Gastrocnemius medialis (tissue), 4 donors: Measurements from ENCODE around the gene SPG21. TPM values are rescaled to one million over a fixed set of nuclear protein-coding genes. Genes with fewer than 3 reads are reported as not detected.
"Not testable (repeated sequence)": the region's sequence is repeated elsewhere in the genome, so short reads cannot be mapped to it uniquely, and the experiment has no call there.

Source experiments
- ATAC-seq, 2 donors: fragments of 150-250 bp; one replicate each; pipeline ENCODE4 v1.9.1; 2016
- DNase-seq, 2 donors: peaks; one replicate each; pipeline ENCODE4 v3.0.0-alpha.2; 2019
- H3K27ac ChIP-seq, 4 donors: fragments of 200-600 bp; sonication (generic); 1 replicate in 1 of 4; 2 replicates in 3 of 4; pipeline ENCODE4 v1.5.1; 2016 to 2018; ENCODE audit warnings: mild to moderate bottlenecking in 2 of 4, moderate library complexity in 1 of 4
- H3K27me3 ChIP-seq, 3 donors: fragments of 200-600 bp; sonication (generic) in 2 of 3; 1 replicate in 1 of 3; 2 replicates in 2 of 3; pipeline versions ENCODE4 v1.5.1 to v1.6.0; 2016 to 2019; ENCODE audit warnings: mild to moderate bottlenecking in 1 of 3, moderate library complexity in 1 of 3
- H3K36me3 ChIP-seq, 2 donors: fragments of 200-600 bp; sonication (generic) in 1 of 2; one replicate each; pipeline ENCODE4 v1.5.1; 2017 to 2018
- H3K4me1 ChIP-seq, 2 donors: fragments of 200-600 bp; sonication (generic) in 1 of 2; one replicate each; pipeline ENCODE4 v1.5.1; 2016 to 2017; ENCODE audit warnings: mild to moderate bottlenecking in 2 of 2
- H3K4me3 ChIP-seq, 4 donors: fragments of 200-600 bp; sonication (generic) in 3 of 4; 1 replicate in 1 of 4; 2 replicates in 3 of 4; pipeline ENCODE4 v1.5.1; 2016 to 2019; ENCODE audit warnings: mild to moderate bottlenecking in 2 of 4
- H3K9me3 ChIP-seq, 3 donors: fragments of 200-600 bp; sonication (generic) in 2 of 3; 1 replicate in 1 of 3; 2 replicates in 2 of 3; pipeline ENCODE4 v1.5.1; 2016 to 2019
- CTCF ChIP-seq, 5 experiments: fragments of 450-650 bp in 3 of 5; fragments of 200-600 bp in 2 of 5; sonication (generic) in 2 of 5; IDR thresholded peaks in 4 of 5; conservative IDR thresholded peaks in 1 of 5; 1 replicate in 4 of 5; 2 replicates in 1 of 5; pipeline ENCODE4 v1.5.1; 2016 to 2019; ENCODE audit warnings: antibody characterized with exemption in 5 of 5, mild to moderate bottlenecking in 3 of 5, moderate library complexity in 3 of 5
- POLR2A ChIP-seq, 2 donors: fragments of 450-650 bp; IDR thresholded peaks; one replicate each; pipeline ENCODE4 v1.6.1; 2017; ENCODE audit warnings: antibody characterized with exemption in 2 of 2, mild to moderate bottlenecking in 2 of 2, moderate library complexity in 2 of 2
- in situ Hi-C, 4 donors: fragments of 200-750 bp; cut with MboI; loops; one replicate each; pipeline versions ENCODE4 v1.15.0 to v1.8.0; 2017; ENCODE audit warnings: low sequenced_read_pairs in 4 of 4
- intact Hi-C: fragments of 100-400 bp; cut with DNase I; formaldehyde crosslinking; loops from one replicate; pipeline ENCODE4 v1.15.1; 2023; ENCODE audit warnings: low total_unique reads
- total RNA-seq, 4 donors: library from RNA; depleted of rRNA; stranded (reverse); fragments of >200 nt; gene quantifications; one replicate each; pipeline versions ENCODE4 v1.1.0 to v1.2.3, GENCODE V29; 2016

The SPG21 gene
- total RNA-seq, 4 donors from 2014 or later = 61.9 to 84.4 (median 72.5) TPM

GRCh38 chr15:65021488-65021887 lies 31.8 kb upstream of the SPG21 start:
- intact Hi-C loops = no loop called here
- H3K9me3 ChIP-seq = no peaks in the 10 kb centered on the region
- H3K4me3 ChIP-seq = no peak overlapping the region
- DNase-seq = no peak
- peaks cover 5 to 13% of the 10 kb centered on the region in 2 donors for H3K4me1 ChIP-seq
- in situ Hi-C loops = no loop called here
- H3K27ac ChIP-seq = no peak overlapping the region
- H3K36me3 ChIP-seq = peaks cover 0 to 69% of the 10 kb centered on the region in 2 donors
- H3K27me3 ChIP-seq = no peaks in the 10 kb centered on the region
- TF ChIP-seq POLR2A (IDR thresholded peaks at IDR 0.05) = no peak
- TF ChIP-seq CTCF (IDR thresholded peaks at IDR 0.05 in 4 of 5, conservative IDR thresholded peaks at IDR 0.05 in 1 of 5) = no peak
- ATAC-seq = no peak

- H3K27ac ChIP-seq = no peak overlapping the region
- ATAC-seq (no peak), DNase-seq (no peak)
- H3K4me3 ChIP-seq = no peak overlapping the region
- no peaks in the 10 kb centered on the region for H3K9me3 ChIP-seq
- peaks cover 0 to 73% of the 10 kb centered on the region in 2 donors for H3K36me3 ChIP-seq
- in situ Hi-C loops (no loop called here), intact Hi-C loops (no loop called here)
- H3K4me1 ChIP-seq = peaks cover 5 to 13% of the 10 kb centered on the region in 2 donors
- TF ChIP-seq POLR2A (IDR thresholded peaks at IDR 0.05) = no peak
- TF ChIP-seq CTCF (IDR thresholded peaks at IDR 0.05 in 4 of 5, conservative IDR thresholded peaks at IDR 0.05 in 1 of 5) = no peak
- H3K27me3 ChIP-seq = no peaks in the 10 kb centered on the region
Observed at GRCh38 chr15:65020419-65020818, 30.7 kb upstream of the SPG21 start.

GRCh38 chr15:65011198-65011597 lies 21.5 kb upstream of the SPG21 start:
- H3K9me3 ChIP-seq, ATAC-seq, in situ Hi-C loops, H3K27me3 ChIP-seq, DNase-seq, H3K4me3 ChIP-seq, H3K4me1 ChIP-seq, H3K27ac ChIP-seq, intact Hi-C loops: not testable (repeated sequence)
- peaks cover 0 to 50% of the 10 kb centered on the region in 2 donors for H3K36me3 ChIP-seq

GRCh38 chr15:65008983-65009382 lies 19.3 kb upstream of the SPG21 start:
- no peaks in the 10 kb centered on the region for H3K4me1 ChIP-seq
- H3K36me3 ChIP-seq = peaks cover 2 to 41% of the 10 kb centered on the region in 2 donors
- no peak overlapping the region for H3K27ac ChIP-seq
- in situ Hi-C loops (no loop called here), intact Hi-C loops (no loop called here)
- DNase-seq = no peak
- H3K27me3 ChIP-seq = no peaks in the 10 kb centered on the region
- no peak overlapping the region for H3K4me3 ChIP-seq
- ATAC-seq = no peak
- TF ChIP-seq POLR2A (IDR thresholded peaks at IDR 0.05) (no peak), CTCF (IDR thresholded peaks at IDR 0.05 in 4 of 5, conservative IDR thresholded peaks at IDR 0.05 in 1 of 5) (no peak)
- H3K9me3 ChIP-seq = no peaks in the 10 kb centered on the region

GRCh38 chr15:65006876-65007275 lies 17.2 kb upstream of the SPG21 start:
- intact Hi-C loops = no loop called here
- in situ Hi-C loops = no loop called here
- no peak for TF ChIP-seq CTCF (IDR thresholded peaks at IDR 0.05 in 4 of 5, conservative IDR thresholded peaks at IDR 0.05 in 1 of 5)
- TF ChIP-seq POLR2A (IDR thresholded peaks at IDR 0.05) = no peak
- Histone ChIP-seq H3K36me3 (peaks cover 2 to 45% of the 10 kb centered on the region in 2 donors), H3K27me3 (no peaks in the 10 kb centered on the region), H3K9me3 (no peaks in the 10 kb centered on the region), H3K27ac (no peak overlapping the region), H3K4me1 (no peaks in the 10 kb centered on the region), H3K4me3 (no peak overlapping the region)
- DNase-seq = no peak
- ATAC-seq = no peak
